NCI-H146 treated with DMSO at 0.1 percent for 48 hours (cell line): ENCODE results near the gene RASGEF1C.

Source experiments
- DNase-seq: peaks from one replicate; lab custom pipeline; 2025; ENCODE audit not compliant: unreplicated experiment; lab: John Stamatoyannopoulos, UW

The RASGEF1C gene

GRCh38 chr5:180180421-180180820, 28.6 kb downstream of the RASGEF1C start:
- DNase-seq: no peak

GRCh38 chr5:180179442-180180420, 29.3 kb downstream of the RASGEF1C start:
- no peak for DNase-seq

GRCh38 chr5:180178531-180179441, 30.2 kb downstream of the RASGEF1C start:
- no peak for DNase-seq

DNA sequence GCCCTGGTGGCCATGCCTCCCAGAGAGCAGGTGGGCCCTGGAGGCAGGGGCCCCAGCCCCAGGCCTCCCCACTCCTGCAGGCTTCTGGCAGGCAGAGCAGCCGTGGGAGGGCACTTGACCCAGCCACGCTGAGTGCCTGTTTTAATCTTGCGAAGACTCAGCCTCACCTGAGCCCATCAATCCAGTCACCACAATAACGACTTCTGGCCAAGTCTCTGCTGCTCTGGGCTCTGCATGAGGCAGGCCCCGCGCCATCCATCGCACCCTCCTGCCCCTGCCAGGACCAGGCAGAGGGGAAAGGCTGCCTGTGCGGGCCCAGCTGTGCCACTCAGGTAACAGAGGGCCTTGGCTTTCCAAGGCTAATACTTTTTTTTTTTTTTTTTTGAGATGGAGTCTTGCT, 32.8 kb downstream of the RASGEF1C start:
- no peak for DNase-seq

DNA sequence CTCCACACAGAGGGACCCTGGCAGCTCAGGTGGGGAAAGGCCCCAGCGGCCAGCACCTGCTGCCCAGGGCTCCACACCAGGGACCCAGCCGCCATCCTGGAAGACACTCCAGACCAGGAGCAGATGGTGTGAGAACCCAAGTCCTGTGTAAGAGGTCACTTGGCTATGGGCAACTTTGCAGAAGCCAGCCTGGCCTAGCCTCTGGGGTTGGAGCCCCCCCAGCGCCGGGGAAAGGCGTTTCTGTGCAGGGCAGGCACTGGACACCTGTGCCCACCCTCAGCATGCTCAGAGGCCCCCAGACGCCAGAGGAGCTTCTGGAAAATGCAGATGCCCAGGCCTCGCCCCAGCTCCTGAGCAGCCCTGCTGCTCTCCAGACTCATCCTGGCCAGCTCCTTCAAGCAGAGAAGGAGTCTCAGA, 34.0 kb downstream of the RASGEF1C start:
- no peak for DNase-seq

- no peak for DNase-seq
These were observed 34.4 kb downstream of the RASGEF1C start for GRCh38 chr5:180174587-180174972.

- no peak for DNase-seq
These were observed 35.0 kb downstream of the RASGEF1C start for GRCh38 chr5:180173875-180174586.

- no peak for DNase-seq
These were observed 35.8 kb downstream of the RASGEF1C start for GRCh38 chr5:180173198-180173544.

DNA sequence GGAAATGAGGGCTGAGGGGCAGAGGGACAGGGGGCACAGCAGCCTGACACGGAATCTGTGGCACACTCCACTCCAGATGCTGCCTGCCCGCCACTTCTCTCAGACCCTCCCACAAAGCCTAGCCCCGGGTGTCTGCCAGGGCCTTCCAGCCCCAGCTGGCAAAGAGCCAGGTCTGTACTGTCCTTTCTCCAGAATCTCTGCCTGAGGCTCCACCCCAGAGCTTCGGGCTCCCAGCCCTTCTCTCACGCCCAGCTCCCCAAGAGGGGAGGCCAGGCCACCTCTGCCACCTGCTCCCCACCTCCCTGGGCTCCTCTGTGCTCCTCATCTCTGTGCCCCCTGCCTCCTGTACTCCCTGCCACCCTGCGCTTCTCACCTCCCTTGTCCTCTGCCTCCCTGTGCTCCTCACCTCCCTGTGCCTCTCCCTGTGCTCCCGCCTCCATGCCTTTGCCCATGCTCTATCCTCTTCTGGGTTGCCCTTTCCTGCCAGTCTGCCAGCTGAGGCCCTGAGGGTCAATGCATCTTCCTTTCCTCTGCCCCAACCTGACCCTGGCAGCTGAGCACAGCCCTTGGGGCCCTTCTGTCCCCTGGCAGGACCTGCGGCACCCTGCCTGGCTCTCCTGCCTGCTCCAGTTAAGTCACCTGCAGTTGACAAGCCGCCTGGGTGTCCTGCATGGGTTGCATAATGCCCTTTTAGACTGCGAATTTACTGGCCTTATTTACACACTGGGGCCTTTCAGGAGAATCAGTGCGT, 36.4 kb downstream of the RASGEF1C start:
- DNase-seq: no peak

DNA sequence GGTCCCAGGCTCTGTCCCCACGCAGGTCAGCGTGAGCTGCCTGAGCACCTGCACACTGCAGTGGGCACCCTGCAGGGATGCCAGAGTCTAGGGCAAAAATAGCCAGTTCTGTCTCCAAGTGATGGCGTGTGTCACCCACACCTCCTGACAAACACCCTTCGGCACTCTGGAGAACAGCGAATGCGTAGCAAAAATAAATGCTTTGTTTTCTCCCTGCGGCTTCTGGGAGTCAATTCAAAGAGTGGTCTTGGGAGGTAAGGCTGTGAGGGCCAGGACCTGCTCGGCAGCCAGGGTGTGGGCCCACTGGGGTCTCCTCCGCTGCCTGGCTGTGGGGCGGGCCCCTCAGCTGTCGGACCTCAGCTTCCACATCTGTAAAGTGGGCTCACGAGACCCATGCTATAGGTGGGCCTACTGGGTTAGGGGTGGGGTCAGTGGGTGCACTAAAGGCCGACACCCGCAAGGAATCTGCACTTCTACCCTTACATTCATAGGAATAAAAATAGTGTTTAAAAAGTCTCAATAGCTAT, 37.4 kb downstream of the RASGEF1C start:
- DNase-seq: no peak

DNA sequence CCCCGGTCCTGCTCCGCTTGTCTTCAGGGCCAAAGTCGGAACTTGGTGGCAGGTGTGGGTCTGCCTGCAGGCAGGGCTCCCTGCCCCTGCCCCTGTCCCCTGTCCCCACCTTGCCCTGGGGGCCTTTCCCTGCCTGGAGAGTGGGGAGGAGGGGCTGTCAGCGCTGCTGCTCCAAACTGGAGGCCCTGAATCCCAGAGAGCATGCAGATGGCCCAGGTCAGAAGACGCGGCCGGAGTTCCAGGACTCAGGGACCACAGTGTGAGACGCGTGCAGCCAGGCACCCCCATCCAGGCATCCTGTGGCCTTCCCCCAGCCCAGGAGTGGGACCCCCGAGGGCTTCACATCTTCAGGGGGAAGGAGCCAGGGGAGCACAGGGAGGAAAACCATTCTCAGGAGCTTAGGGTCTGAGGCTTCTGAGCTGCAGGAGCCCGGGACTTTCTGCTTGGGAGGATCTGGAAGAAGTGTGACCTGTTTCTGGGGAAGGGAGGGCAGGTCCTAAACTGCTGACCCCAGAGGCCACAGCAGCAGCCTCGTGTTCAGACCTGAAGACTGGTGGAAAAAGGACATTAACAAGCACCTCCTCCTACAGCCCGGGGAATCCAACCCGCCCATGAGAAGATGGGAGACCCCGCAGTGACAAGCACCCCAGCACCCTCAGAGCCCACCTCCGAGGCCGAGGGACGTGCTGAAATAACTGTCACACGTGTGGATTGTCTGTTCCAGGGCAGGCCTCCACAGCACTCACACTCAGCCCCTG, 38.0 kb downstream of the RASGEF1C start:
- no peak for DNase-seq

DNA sequence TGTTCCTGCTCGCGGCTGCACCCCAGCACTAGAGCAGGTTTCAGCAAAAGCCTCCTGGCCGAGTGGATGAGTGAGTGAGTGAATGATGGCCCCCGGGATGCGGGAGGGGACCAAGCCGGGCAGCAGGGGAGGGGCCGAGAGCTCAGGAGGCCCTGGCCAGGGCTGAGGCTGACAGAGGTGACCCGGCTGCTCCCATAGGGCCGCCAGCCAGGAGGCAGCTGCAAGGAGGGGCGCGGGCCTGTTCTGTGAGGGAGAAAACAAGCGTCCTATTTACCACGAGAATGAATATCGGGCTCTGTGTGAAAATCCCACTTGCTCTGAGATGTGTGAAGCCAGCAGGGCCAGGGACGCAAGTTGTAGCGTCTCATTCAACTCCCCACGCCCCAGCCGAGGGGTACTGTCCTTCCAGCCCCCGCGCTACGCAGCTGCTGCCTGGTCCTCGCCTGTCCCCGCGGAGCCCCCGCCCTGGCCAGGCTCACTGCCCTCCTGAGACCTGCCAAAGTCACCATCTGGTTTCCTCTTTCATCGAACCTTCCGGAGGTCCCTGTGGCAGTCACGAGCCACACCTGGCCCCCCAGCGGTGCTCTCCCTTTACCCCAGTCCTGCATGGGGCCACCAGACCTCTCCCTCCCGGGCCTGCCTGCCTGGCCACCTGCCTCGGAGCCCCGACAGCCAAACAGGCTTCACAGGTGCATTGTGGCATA, 38.8 kb downstream of the RASGEF1C start:
- no peak for DNase-seq

DNA sequence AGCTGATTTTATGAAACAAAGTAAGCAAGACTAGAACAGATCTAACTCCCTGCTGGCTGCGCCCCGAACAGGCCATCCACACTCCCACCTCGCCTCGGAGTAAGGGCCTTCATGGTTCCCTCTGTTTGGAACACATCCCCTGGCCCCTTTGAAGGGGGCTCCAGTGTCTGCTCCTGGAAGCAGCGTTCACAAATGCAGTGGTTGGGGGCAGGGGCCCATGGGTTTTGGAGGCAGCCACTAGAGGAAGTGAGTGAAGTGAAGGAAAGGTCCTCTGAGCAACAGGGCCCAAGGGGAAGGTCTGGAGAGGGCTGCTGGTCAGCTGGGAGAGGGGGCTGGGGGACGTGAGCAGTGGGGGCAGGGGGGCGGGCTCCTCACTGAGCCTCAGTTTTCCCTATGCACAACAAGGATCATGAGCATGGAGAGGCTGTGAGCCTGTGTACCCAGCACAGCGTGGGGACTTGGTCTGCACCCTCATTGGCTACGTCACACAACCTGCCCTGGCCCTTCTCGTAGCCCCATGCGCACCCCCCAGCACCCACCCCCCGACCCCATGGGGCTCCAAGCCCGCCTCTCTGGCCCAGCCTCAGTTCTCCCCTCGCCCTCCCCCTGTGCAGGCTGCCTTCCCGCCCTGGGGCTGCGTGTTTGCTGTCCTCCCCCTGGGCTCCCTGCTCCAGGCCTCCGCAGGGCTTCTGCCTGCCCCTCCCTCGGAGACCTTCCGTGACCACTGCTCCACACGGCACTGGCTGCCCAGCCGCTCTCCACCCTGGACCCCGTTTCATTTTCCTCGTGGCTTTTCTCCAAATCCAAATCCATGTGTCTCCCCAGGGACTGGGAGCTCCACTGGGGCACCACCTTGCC, 39.5 kb downstream of the RASGEF1C start:
- no peak for DNase-seq

- DNase-seq: no peak
These were observed 40.3 kb downstream of the RASGEF1C start for GRCh38 chr5:180168758-180169157.

GRCh38 chr5:180166176-180166575, 42.8 kb downstream of the RASGEF1C start:
- DNase-seq: no peak

- DNase-seq: no peak
These were observed 46.7 kb downstream of the RASGEF1C start for GRCh38 chr5:180162304-180162661.

GRCh38 chr5:180161420-180162303, 47.3 kb downstream of the RASGEF1C start:
- DNase-seq: no peak
